ENCODE measurements around the gene CMTM4.

The CMTM4 gene

DNA sequence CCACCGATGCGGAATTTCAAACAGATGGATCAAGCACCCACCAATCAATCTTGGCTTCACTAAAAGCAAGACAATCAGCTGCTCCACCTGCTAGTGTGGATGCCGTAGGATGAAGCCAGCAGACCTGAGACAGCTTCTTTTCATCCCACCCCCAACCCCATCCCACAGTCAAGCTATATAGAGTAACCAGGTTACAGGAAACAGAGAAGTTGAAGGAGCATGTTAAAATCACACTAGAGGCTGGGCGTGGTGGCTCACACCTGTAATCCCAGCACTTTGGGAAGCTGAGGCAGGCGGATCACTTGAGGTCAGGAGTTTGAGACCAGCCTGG is 37.7 kb downstream of the CMTM4 start:
- H3K27ac ChIP-seq: no peak overlapping the region

DNA sequence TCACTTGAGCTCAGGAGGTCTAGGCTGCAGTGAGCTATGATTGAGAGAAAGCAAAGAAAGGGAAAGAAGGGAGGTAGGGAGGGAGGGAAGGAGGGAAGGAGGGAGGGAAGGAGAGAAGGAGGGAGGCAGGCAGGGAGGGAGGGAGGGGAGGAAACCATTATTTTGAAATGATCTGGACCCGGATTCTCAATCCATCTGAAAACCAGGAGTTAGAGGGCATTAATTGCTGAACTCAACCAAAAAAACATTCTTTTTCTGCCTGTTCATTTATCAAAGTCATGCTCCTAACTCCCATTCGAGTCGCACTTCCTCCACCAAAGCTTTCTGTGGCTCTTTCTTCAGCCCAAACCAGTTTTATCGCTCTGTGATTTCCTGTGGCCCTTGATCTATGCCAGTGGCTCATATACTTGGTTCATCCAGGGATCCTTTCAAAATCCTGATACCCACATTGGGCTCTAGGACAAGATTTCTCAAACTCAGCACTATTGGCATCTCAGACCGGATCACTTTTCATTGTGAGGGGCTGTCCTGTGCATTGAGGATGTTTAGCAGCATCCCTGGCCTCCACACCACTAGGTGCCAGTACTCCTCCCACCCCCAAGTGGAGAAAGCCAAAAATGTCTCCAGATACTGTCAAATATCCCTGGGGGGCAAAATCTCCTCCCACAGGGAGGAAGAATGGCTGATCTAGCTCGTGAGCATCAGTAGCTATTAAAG is 38.2 kb downstream of the CMTM4 start:
- TF ChIP-seq ZFX (IDR thresholded peaks at IDR 0.05): no peak
- TF ChIP-seq, protein P1, sequence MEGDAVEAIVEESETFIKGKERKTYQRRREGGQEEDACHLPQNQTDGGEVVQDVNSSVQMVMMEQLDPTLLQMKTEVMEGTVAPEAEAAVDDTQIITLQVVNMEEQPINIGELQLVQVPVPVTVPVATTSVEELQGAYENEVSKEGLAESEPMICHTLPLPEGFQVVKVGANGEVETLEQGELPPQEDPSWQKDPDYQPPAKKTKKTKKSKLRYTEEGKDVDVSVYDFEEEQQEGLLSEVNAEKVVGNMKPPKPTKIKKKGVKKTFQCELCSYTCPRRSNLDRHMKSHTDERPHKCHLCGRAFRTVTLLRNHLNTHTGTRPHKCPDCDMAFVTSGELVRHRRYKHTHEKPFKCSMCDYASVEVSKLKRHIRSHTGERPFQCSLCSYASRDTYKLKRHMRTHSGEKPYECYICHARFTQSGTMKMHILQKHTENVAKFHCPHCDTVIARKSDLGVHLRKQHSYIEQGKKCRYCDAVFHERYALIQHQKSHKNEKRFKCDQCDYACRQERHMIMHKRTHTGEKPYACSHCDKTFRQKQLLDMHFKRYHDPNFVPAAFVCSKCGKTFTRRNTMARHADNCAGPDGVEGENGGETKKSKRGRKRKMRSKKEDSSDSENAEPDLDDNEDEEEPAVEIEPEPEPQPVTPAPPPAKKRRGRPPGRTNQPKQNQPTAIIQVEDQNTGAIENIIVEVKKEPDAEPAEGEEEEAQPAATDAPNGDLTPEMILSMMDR (conservative IDR thresholded peaks at IDR 0.05): no peak; the same call in 1 of the 2 replicates
- H3K27ac ChIP-seq: no peak overlapping the region

More for the DNA sequence above, 37.7 kb downstream of the CMTM4 start:
- no peak for TF ChIP-seq ZFX (IDR thresholded peaks at IDR 0.05)
- TF ChIP-seq, protein P1 (conservative IDR thresholded peaks at IDR 0.05): no peak

DNA sequence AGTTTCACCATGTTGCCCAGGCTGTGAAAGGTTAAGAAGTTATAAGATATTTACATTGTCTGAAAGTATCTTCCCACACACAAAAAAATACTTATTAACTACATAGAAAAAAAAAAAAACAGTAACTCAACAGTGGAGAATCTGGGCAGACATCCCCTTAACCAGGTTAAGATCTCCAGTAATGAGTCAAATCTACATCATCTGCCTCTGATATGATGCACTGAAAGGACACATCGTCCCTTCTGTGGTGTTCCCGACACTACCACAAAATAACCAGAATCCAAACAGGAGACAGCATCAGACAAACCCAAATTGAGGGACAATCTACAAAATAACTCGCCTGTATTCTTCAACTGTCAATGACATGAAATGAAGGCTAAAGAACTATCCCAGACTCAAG is 40.0 kb downstream of the CMTM4 start:
- TF ChIP-seq ZFX (IDR thresholded peaks at IDR 0.05): no peak
- TF ChIP-seq, protein P1 (conservative IDR thresholded peaks at IDR 0.05): no peak
- no peak overlapping the region for H3K27ac ChIP-seq

DNA sequence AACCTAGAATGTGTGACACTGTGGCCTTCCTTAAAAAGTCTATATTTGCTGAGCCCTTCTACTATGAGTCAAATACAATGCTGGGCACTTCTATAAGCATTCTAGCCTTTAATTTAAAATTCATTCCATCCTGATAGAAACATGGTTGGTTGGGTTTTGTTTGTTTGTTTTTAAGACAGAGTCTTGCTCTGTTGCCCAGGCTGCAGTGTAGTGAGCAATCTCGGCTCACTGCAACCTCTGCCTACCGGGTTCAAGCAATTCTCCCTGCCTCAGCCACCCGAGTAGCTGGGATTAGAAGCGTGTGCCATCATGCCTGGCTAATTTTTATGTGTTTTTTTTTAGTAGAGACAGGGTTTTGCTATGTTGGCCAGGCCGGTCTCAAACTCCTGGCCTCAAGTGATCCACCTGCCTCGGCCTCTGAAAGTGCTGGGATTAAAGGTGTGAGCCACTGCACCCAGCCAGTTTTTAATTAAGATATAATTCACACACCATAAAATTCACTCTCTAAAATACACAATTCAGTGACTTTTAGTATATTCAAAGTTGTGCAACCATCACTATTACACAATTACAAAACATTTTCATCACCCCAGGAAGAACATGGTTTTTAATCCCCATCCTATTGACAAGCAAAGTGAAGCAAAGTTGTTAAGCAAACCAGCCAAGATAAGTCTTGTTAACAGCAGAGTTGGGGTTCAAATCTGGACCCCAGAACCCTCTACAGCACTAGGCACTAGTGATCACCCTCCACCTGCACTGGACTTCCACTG is 42.8 kb downstream of the CMTM4 start:
- H3K27ac ChIP-seq: no peak overlapping the region
- TF ChIP-seq, protein P1 (conservative IDR thresholded peaks at IDR 0.05): no peak
- no peak for TF ChIP-seq ZFX (IDR thresholded peaks at IDR 0.05)

DNA sequence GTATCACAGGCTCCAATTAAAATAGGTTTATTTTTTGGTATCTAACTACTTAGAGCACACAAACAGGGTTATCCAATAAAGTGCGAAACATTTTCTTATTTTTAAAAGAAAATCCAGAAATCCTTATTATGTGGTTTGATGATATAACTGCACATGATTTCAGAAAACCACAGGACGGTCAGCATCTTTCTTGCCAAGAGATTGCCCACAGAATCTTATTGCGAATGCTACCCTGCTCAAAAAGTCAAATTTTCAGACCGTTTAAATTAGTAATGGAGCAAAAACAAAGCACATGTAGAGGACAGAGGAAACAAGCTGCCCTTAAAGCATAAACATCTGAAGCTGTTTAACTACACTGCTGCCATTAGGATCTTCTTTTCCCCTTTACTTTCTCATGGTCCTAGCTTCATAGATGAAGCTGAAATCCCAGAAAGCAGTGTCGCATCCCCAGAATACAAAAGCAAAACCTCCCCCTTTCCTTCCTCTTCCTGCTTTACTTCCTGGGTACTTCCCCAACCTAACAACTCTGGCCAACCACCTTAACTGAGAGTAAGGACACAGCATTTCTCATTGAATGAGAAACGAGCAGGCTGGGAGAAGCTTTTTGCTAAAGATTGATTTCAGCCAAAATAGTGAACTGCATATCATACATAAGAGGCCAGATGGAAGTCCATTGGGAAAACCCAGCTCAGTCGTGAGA is 43.7 kb downstream of the CMTM4 start:
- H3K27ac ChIP-seq: no peak overlapping the region
- TF ChIP-seq ZFX (IDR thresholded peaks at IDR 0.05): no peak
- TF ChIP-seq, protein P1 (conservative IDR thresholded peaks at IDR 0.05): no peak

DNA sequence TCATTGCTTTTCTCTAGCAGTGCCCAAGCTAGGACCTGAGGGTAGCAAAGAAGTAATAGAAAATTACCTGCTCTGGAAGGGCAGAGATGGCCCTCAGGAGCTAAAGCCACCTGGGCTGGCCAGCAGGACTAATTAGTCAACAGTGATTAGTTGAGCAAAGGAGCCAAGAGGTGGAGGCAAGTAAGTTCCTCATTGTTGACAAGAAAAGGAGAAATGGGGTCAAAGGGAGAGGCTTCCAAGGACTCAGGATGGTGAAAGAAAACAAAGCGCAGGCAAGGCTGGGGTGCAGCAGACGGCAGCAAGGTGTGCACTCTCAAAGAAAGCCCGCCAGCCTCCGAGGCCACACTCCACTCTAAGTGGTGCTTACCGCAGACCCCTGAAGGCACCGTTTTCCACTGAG is 44.6 kb downstream of the CMTM4 start:
- TF ChIP-seq, protein P1 (conservative IDR thresholded peaks at IDR 0.05): no peak
- no peak for TF ChIP-seq ZFX (IDR thresholded peaks at IDR 0.05)
- no peak overlapping the region for H3K27ac ChIP-seq

DNA sequence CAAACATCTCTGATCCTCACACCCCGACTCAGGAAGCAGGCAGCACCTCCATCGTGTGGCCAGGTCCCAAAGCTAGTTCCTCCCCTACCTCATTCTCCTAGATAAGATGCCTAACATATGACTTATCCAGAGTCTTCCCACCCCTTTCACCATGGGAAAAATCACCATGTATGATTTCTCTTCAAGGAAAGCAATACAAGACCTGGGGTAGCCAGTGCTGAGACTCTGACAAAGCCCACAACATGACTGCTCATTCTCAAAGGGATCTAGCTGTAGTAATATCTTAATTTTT is 45.1 kb downstream of the CMTM4 start:
- TF ChIP-seq, protein P1 (conservative IDR thresholded peaks at IDR 0.05): no peak
- no peak for TF ChIP-seq ZFX (IDR thresholded peaks at IDR 0.05)
- no peak overlapping the region for H3K27ac ChIP-seq
